ENCODE results near the gene KIR3DL2.

DNA sequence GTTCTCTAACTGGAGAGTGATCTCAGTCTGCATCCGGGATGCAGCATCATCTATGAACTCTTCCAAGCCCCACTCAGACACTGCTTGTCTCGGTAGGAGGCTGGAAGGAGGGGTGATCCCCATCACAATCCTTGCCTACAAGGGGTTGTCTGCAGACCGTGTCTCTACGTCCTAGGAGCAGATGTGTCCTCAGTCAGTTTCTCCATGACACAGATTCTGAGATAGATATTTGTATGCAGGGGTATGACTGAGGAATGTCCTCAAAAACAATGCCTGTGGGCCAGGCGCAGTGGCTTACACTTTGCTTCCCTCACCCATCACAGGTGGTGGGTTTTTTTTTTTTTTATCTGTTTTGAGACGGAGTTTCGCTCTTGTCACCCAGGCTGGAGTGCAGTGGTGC, 56.6 kb downstream of the KIR3DL2 start:
- TF ChIP-seq CTCF (IDR thresholded peaks at IDR 0.05; ENCODE audit: low read length) (no peak), EZH2 (optimal IDR thresholded peaks at IDR 0.05; ENCODE audit: low read depth, low read length) (no peak)

Measured in MM.1S (cell line).